C4-2B (cell line): ENCODE data around the gene EBPL.

Experiments
- H3K27ac ChIP-seq: fragments of 450-650 bp; 2 replicates; pipeline ENCODE4 v1.5.1; 2017
- CTCF ChIP-seq: fragments of 450-650 bp; conservative IDR thresholded peaks from 2 replicates; pipeline ENCODE4 v1.5.1; 2017; ENCODE audit warnings: mild to moderate bottlenecking
- ZFX ChIP-seq: fragments of 450-650 bp; IDR thresholded peaks from 2 replicates; pipeline ENCODE4 v1.6.1; 2017

The EBPL gene

GRCh38 chr13:49643035-49643646, 48.1 kb downstream of the EBPL start:
- no peak overlapping the region for H3K27ac ChIP-seq
- no peak for TF ChIP-seq CTCF
- TF ChIP-seq ZFX: no peak

- H3K27ac ChIP-seq: no peak overlapping the region
- TF ChIP-seq ZFX: no peak
- no peak for TF ChIP-seq CTCF
Measured at GRCh38 chr13:49641801-49642291, 49.4 kb downstream of the EBPL start.

GRCh38 chr13:49638744-49639072, 52.6 kb downstream of the EBPL start:
- H3K27ac ChIP-seq: no peak overlapping the region
- no peak for TF ChIP-seq CTCF
- TF ChIP-seq ZFX: no peak

- no peak overlapping the region for H3K27ac ChIP-seq
- no peak for TF ChIP-seq CTCF
Measured at GRCh38 chr13:49638030-49638743, 53.1 kb downstream of the EBPL start.

- H3K27ac ChIP-seq: no peak overlapping the region
- TF ChIP-seq CTCF (no peak), ZFX (no peak)
Measured at GRCh38 chr13:49636705-49637104, 54.6 kb downstream of the EBPL start.

GRCh38 chr13:49635599-49636433, 55.5 kb downstream of the EBPL start:
- TF ChIP-seq CTCF (no peak), ZFX (no peak)

GRCh38 chr13:49633710-49634109, 57.6 kb downstream of the EBPL start:
- no peak for TF ChIP-seq ZFX
- TF ChIP-seq CTCF: no peak

More at GRCh38 chr13:49635599-49636433, 55.5 kb downstream of the EBPL start:
- H3K27ac ChIP-seq: no peak overlapping the region

More at GRCh38 chr13:49633710-49634109, 57.6 kb downstream of the EBPL start:
- H3K27ac ChIP-seq: no peak overlapping the region
